IPS-18c (cell line): ENCODE results near the gene NFIX.

ENCODE experiments used
- H3K4me3 ChIP-seq: 2 replicates; pipeline ENCODE4 v1.7.0; 2013; ENCODE audit warnings: low read depth, mild to moderate bottlenecking, low read length, moderate library complexity; ENCODE audit not compliant: insufficient read depth
- H3K9me3 ChIP-seq: one replicate; pipeline ENCODE4 v1.6.1; 2013; ENCODE audit warnings: mild to moderate bottlenecking, low read length, moderate library complexity; ENCODE audit not compliant: control insufficient read depth, insufficient read depth

The NFIX gene

GRCh38 chr19:13035820-13036365 lies 40.6 kb downstream of the NFIX start:
- H3K4me3 ChIP-seq: no peak overlapping the region
- H3K9me3 ChIP-seq: no peaks in the 10 kb centered on the region

GRCh38 chr19:13036366-13036976 lies 41.2 kb downstream of the NFIX start:
- Histone ChIP-seq H3K9me3 (no peaks in the 10 kb centered on the region), H3K4me3 (no peak overlapping the region)

GRCh38 chr19:13037161-13037560 lies 41.9 kb downstream of the NFIX start:
- H3K9me3 ChIP-seq: no peaks in the 10 kb centered on the region
- H3K4me3 ChIP-seq: no peak overlapping the region

- Histone ChIP-seq H3K4me3 (no peak overlapping the region), H3K9me3 (no peaks in the 10 kb centered on the region)
Measured at GRCh38 chr19:13037731-13038130, 42.5 kb downstream of the NFIX start.

- Histone ChIP-seq H3K4me3 (no peak overlapping the region), H3K9me3 (no peaks in the 10 kb centered on the region)
Measured at GRCh38 chr19:13038306-13039210, 43.3 kb downstream of the NFIX start.

- Histone ChIP-seq H3K9me3 (no peaks in the 10 kb centered on the region), H3K4me3 (no peak overlapping the region)
Measured at GRCh38 chr19:13039211-13039789, 44.0 kb downstream of the NFIX start.

- Histone ChIP-seq H3K4me3 (no peak overlapping the region), H3K9me3 (no peaks in the 10 kb centered on the region)
Measured at GRCh38 chr19:13040232-13040947, 45.1 kb downstream of the NFIX start.

- Histone ChIP-seq H3K4me3 (no peak overlapping the region), H3K9me3 (no peaks in the 10 kb centered on the region)
Measured at GRCh38 chr19:13040948-13041292, 45.6 kb downstream of the NFIX start.

GRCh38 chr19:13042443-13043130 lies 47.3 kb downstream of the NFIX start:
- Histone ChIP-seq H3K9me3 (no peaks in the 10 kb centered on the region), H3K4me3 (no peak overlapping the region)

- Histone ChIP-seq H3K4me3 (no peak overlapping the region), H3K9me3 (no peaks in the 10 kb centered on the region)
Measured at GRCh38 chr19:13043285-13043684, 48.0 kb downstream of the NFIX start.

- Histone ChIP-seq H3K9me3 (no peaks in the 10 kb centered on the region), H3K4me3 (no peak overlapping the region)
Measured at GRCh38 chr19:13044231-13044836, 49.1 kb downstream of the NFIX start.

- H3K4me3 ChIP-seq: no peak overlapping the region
- H3K9me3 ChIP-seq: no peaks in the 10 kb centered on the region
Measured at GRCh38 chr19:13045812-13046211, 50.5 kb downstream of the NFIX start.

GRCh38 chr19:13047374-13047773 lies 52.1 kb downstream of the NFIX start:
- no peak overlapping the region for H3K4me3 ChIP-seq
- no peaks in the 10 kb centered on the region for H3K9me3 ChIP-seq

- no peaks in the 10 kb centered on the region for H3K9me3 ChIP-seq
- no peak overlapping the region for H3K4me3 ChIP-seq
Measured at GRCh38 chr19:13050274-13050673, 55.0 kb downstream of the NFIX start.

- Histone ChIP-seq H3K4me3 (no peak overlapping the region; the same call in 1 of the 2 replicates), H3K9me3 (no peaks in the 10 kb centered on the region)
Measured at GRCh38 chr19:13051557-13052165, 56.4 kb downstream of the NFIX start.

GRCh38 chr19:13052447-13053175 lies 57.3 kb downstream of the NFIX start:
- Histone ChIP-seq H3K4me3 (no peak overlapping the region), H3K9me3 (no peaks in the 10 kb centered on the region)
